ENCODE results near the gene NR4A3. TPM values are rescaled to one million over a fixed set of nuclear protein-coding genes. Genes with fewer than 3 reads are reported as not detected.

The NR4A3 gene
- total and polyA plus RNA-seq, 10 of the 15 experiments (the other 5 are each of a cell fraction or from before 2014, with no cell fraction given): 0.04 to 2.1 (median 0.64) TPM; not detected in 1

Other genes with a start within 250 kb of the NR4A3 start
- 19.5 and 22.5 TPM in 2 replicates for gene STX17, start 84.8 kb downstream of the NR4A3 start, total RNA-seq (2014; rRNA removed)
- 22.9 and 25.3 TPM in 2 replicates for gene STX17, start 84.8 kb downstream of the NR4A3 start, total RNA-seq (2014; rRNA removed; fragmentation: Illumina TruSeq; extraction: Trizol)
- gene STX17, start 84.8 kb downstream of the NR4A3 start, total RNA-seq (2021): 23.6 and 29.3 TPM in 2 replicates
- gene STX17, start 84.8 kb downstream of the NR4A3 start, polyA plus RNA-seq (2011; rRNA removed): 11.5 and 15.0 TPM in 2 replicates
- gene STX17, start 84.8 kb downstream of the NR4A3 start, polyA plus RNA-seq (2014; fragmentation: Illumina TruSeq; extraction: Trizol): 20.5 and 22.6 TPM in 2 replicates
- gene STX17, start 84.8 kb downstream of the NR4A3 start, polyA plus RNA-seq (2014; fragmentation: Nextera tagmentation; extraction: Ambion mirVana): 10 to 100 TPM; 15.1 to 19.4 TPM
- 14.7 and 15.0 TPM in 2 replicates for gene STX17, start 84.8 kb downstream of the NR4A3 start, polyA plus RNA-seq (2014; rRNA removed)
- gene STX17, start 84.8 kb downstream of the NR4A3 start, polyA plus RNA-seq (2016; fragmentation: Nextera tagmentation; extraction: Ambion mirVana): 10 to 100 TPM; 22.0 to 27.4 TPM

Measured in GM12878 (cell line).